Mucosa of descending colon (tissue), 3 donors: ENCODE measurements around the gene IL1RAP. TPM values are rescaled to one million over a fixed set of nuclear protein-coding genes. Genes with fewer than 3 reads are reported as not detected.

Source experiments
- ATAC-seq: fragments of 200-7000 bp; cut with Tn5 transposase; one replicate; pipeline ENCODE4 v1.9.1; 2020; ENCODE audit warnings: mild to moderate bottlenecking, moderate library complexity
- DNase-seq, 3 donors: peaks; one replicate each; pipeline ENCODE4 v3.0.0-alpha.2; 2020
- H3K36me3 ChIP-seq: fragments of 200-600 bp; one replicate; pipeline ENCODE4 v1.8.0; 2021; ENCODE audit warnings: low read depth, mild to moderate bottlenecking
- H3K4me1 ChIP-seq: fragments of 200-600 bp; one replicate; pipeline ENCODE4 v1.8.0; 2021; ENCODE audit warnings: low read depth, mild to moderate bottlenecking
- H3K4me3 ChIP-seq: fragments of 200-600 bp; one replicate; pipeline ENCODE4 v1.8.0; 2021; ENCODE audit warnings: mild to moderate bottlenecking
- H3K9me3 ChIP-seq: fragments of 200-600 bp; one replicate; pipeline ENCODE4 v1.8.0; 2021; ENCODE audit warnings: mild to moderate bottlenecking
- intact Hi-C, 2 donors: fragments of 100-400 bp; cut with DNase I in 1 of 2; cut with micrococcal nuclease in 1 of 2; formaldehyde crosslinking; loops; one replicate each; pipeline versions ENCODE4 v1.11.0 to v1.11.1; 2022; cut with DNase I, micrococcal nuclease
- total RNA-seq, 3 donors: library from RNA; stranded (reverse); fragmentation: NEBNext Ultra II Directional in 2 of 3; extraction: Animal tissue kit (Norgen Biotek cat#: 25700) in 2 of 3; gene quantifications; one replicate each; pipeline versions ENCODE4 v1.2.1 to v1.2.4, GENCODE V29; 2021 to 2023
- TF ChIP-seq, protein P1 (sequence below): fragments of 200-600 bp; IDR thresholded peaks from one replicate; pipeline ENCODE4 v1.8.0; 2022; ENCODE audit warnings: antibody characterized with exemption, mild to moderate bottlenecking
- donor health status: DM: no; HTN: no; CAD: no; lungs with moderate emphysema.
- donor health status: DM: no; HTN: no; CAD: no.
- donor health status: DM: no; HTN: yes; CAD: no.

IL1RAP gene
- total RNA-seq, 3 donors from 2014 or later = 4.8 to 8.3 (median 5.2) TPM

DNA sequence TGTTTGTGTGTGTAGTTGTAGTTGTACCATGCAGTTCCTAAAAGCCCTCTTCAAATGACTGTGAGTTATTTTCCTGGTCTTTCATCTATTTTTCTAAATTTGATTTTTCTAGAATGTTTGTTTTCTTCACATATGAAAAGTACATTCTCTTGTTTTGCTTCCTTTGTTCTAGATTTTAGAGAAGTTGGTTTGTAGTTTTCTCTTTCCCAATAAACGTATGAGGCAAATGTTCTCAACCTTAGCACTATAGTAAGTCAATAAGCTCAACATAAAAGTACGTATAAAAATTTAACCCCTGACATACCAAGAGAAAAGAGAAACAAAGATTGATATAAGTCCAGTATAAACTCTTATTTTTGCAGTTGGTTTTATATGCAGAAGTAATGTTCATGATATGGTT, 74.7 kb downstream of the IL1RAP start:
- H3K9me3 ChIP-seq = no peaks in the 10 kb centered on the region
- TF ChIP-seq, protein P1, sequence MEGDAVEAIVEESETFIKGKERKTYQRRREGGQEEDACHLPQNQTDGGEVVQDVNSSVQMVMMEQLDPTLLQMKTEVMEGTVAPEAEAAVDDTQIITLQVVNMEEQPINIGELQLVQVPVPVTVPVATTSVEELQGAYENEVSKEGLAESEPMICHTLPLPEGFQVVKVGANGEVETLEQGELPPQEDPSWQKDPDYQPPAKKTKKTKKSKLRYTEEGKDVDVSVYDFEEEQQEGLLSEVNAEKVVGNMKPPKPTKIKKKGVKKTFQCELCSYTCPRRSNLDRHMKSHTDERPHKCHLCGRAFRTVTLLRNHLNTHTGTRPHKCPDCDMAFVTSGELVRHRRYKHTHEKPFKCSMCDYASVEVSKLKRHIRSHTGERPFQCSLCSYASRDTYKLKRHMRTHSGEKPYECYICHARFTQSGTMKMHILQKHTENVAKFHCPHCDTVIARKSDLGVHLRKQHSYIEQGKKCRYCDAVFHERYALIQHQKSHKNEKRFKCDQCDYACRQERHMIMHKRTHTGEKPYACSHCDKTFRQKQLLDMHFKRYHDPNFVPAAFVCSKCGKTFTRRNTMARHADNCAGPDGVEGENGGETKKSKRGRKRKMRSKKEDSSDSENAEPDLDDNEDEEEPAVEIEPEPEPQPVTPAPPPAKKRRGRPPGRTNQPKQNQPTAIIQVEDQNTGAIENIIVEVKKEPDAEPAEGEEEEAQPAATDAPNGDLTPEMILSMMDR = no peak
- no peaks in the 10 kb centered on the region for H3K4me1 ChIP-seq
- H3K36me3 ChIP-seq = no peaks in the 10 kb centered on the region
- H3K4me3 ChIP-seq = no peak overlapping the region
- no peak for DNase-seq
- ATAC-seq = no peak
- intact Hi-C loops = no loop called here

DNA sequence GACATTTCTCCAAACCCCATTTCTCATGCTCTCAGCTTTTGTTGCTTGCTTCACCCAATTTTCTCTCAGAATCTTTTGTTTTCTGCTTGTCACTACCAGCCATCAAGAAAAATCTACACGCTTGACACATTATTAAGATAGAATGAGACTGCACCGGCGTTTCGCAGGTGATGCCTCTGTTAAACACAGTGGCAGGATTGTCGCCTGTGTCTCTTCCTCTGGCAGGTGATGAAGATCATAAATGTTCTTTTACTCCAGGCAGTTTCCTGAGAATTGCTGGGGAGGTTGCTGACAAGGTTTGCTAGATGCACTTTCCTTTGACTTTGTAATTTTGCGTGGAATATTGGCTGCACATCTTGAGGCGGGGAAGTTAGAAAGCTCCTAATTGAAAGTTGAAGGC, 75.4 kb downstream of the IL1RAP start:
- TF ChIP-seq, protein P1 = no peak
- ATAC-seq = no peak
- intact Hi-C loops = no loop called here

DNA sequence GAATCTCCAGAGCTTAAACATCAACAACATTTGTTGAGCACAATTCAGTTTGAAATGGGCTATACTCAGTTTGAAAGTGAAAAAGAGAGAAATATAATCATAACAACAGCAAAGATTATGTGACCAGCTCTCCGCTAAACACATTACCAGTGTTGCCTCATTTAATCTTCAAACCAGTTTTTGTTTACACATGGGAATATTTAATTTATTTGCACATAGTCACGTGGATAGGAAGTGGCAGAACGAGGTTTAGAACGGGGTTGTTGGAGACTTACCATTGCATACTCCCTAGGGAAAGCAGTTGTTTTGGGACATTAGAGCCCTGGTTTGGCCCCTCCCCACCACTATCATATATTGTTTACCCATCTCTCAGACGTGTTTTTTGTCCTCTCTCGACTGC, 77.2 kb downstream of the IL1RAP start:
- ATAC-seq (peak; percentile 19), DNase-seq (no peak)
- no peaks in the 10 kb centered on the region for H3K36me3 ChIP-seq
- TF ChIP-seq, protein P1 = no peak
- no peaks in the 10 kb centered on the region for H3K9me3 ChIP-seq
- H3K4me3 ChIP-seq = no peak overlapping the region
- intact Hi-C loops = no loop called here
- no peaks in the 10 kb centered on the region for H3K4me1 ChIP-seq

More for the DNA sequence above, 75.4 kb downstream of the IL1RAP start:
- H3K9me3 ChIP-seq = no peaks in the 10 kb centered on the region
- no peaks in the 10 kb centered on the region for H3K4me1 ChIP-seq
- DNase-seq = no peak
- H3K36me3 ChIP-seq = no peaks in the 10 kb centered on the region
- no peak overlapping the region for H3K4me3 ChIP-seq

DNA sequence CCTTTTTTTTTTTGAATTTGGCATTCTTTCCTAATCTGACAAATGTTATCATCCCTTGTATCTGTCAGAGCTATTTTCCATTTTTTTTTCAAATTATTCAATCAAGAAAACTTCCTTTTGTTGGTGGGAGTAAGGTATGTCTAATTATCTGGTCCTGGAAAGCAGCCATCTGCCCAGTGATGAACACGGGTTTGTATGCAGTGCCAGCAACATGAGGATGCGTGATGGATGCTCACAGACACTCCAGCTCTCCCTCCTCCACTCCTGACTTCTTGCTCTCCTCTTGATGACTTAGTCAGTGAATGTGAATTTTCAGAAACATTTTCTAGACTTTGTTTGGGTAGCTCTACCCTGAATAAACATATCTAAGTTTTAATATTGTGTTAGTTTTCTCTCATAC, 79.2 kb downstream of the IL1RAP start:
- ATAC-seq (no peak), DNase-seq (no peak)
- no peaks in the 10 kb centered on the region for H3K4me1 ChIP-seq
- intact Hi-C loops = no loop called here
- TF ChIP-seq, protein P1 = no peak
- no peaks in the 10 kb centered on the region for H3K36me3 ChIP-seq
- H3K9me3 ChIP-seq = no peaks in the 10 kb centered on the region
- no peak overlapping the region for H3K4me3 ChIP-seq

DNA sequence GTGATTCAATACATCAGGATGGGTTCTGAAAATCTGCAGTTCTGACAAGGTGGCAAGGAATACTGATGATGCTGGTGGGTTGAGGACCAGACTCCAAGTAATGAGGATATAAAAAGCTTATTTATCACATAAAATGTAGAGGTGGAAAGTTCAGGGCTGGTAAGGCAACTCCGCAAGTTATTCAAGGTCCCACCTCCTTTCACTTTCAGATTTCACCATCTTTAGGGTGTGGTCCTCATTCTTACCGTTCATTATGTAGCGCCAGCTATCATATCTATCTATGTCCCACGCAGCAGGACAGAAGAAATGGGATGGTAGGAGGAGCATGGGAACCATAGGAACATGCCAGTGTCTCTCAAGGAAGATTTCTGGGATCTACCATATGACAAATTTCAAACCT, 80.3 kb downstream of the IL1RAP start:
- no peaks in the 10 kb centered on the region for H3K36me3 ChIP-seq
- no peak overlapping the region for H3K4me3 ChIP-seq
- intact Hi-C loops = no loop called here
- TF ChIP-seq, protein P1 = no peak
- no peak for ATAC-seq
- H3K4me1 ChIP-seq = no peaks in the 10 kb centered on the region
- H3K9me3 ChIP-seq = no peaks in the 10 kb centered on the region
- DNase-seq = no peak

DNA sequence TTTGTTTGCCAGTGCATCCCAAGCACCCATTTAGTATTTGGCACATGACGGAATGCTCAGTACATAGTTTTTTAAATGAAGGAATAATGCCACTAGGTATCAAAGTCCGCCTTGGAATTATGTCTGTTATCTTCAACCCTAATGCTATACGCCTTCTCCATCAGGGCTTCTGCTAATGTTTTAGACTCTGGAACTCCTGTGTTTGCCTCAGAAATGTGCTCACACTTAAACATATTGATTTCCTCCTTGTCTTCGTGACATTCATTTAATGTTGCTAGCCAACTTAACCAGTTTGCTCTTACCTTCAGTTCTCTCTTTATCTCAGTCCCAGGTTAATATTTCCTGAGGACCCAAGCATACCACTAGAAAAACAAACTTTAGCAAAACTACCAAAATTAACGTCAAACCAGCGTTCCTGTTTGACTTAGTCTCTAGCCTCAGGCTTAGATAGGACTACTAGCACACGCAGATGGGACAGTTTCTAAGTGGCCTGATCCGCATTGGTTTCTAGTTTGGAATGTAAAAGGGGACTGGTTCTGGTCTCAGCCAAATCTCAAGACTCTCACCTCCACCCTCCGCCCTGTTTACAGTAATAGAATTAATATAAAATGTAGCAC, 81.4 kb downstream of the IL1RAP start:
- Histone ChIP-seq H3K36me3 (no peaks in the 10 kb centered on the region), H3K9me3 (no peaks in the 10 kb centered on the region), H3K4me3 (no peak overlapping the region), H3K4me1 (no peaks in the 10 kb centered on the region)
- ATAC-seq (no peak), DNase-seq (no peak)
- TF ChIP-seq, protein P1 = no peak
- intact Hi-C loops = no loop called here
